BJ (cell line): ENCODE measurements around the gene HEXA. TPM values are rescaled to one million over a fixed set of nuclear protein-coding genes. Genes with fewer than 3 reads are reported as not detected.

Experiments
- CTCF ChIA-PET: fragments of 350-600 bp; formaldehyde crosslinking; extraction: SDS; loops from one replicate; lab custom pipeline; 2021; ENCODE audit warnings: antibody characterized with exemption, inconsistent platforms; lab: Yijun Ruan, JAX
- POLR2A ChIA-PET: fragments of 300-600 bp; sonication (Branson Sonifier 250); formaldehyde crosslinking; extraction: SDS; loops from one replicate; lab custom pipeline; 2021; ENCODE audit warnings: antibody characterized with exemption; lab: Charles Lee
- DNase-seq: peaks from one replicate; pipeline ENCODE4 v3.0.0-alpha.2; 2011; ENCODE audit warnings: low read depth
- H3K27me3 ChIP-seq: 2 replicates; pipeline ENCODE4 v1.6.0; 2011; ENCODE audit warnings: low read length; ENCODE audit not compliant: control insufficient read depth, insufficient read depth
- H3K36me3 ChIP-seq: 2 replicates; pipeline ENCODE4 v1.5.1; 2011; ENCODE audit warnings: low read length; ENCODE audit not compliant: control insufficient read depth, insufficient read depth
- H3K4me3 ChIP-seq: 2 replicates; pipeline ENCODE4 v1.5.1; 2011; ENCODE audit warnings: low read depth, mild to moderate bottlenecking, control low read depth, low read length
- polyA plus RNA-seq: library from polyadenylated mRNA; depleted of rRNA; stranded (reverse); fragments of >200 nt; gene quantifications from 2 replicates; pipeline ENCODE4 v1.2.3, GENCODE V29; 2011
- TF ChIP-seq, protein P1 (sequence below): IDR thresholded peaks from 2 replicates; pipeline ENCODE4 v1.5.1; 2011; ENCODE audit warnings: low read depth, mild to moderate bottlenecking, control low read depth, inconsistent platforms, low read length, moderate library complexity; ENCODE audit not compliant: insufficient read depth

HEXA gene
- polyA plus RNA-seq, 1 experiment, result 272 TPM

DNA sequence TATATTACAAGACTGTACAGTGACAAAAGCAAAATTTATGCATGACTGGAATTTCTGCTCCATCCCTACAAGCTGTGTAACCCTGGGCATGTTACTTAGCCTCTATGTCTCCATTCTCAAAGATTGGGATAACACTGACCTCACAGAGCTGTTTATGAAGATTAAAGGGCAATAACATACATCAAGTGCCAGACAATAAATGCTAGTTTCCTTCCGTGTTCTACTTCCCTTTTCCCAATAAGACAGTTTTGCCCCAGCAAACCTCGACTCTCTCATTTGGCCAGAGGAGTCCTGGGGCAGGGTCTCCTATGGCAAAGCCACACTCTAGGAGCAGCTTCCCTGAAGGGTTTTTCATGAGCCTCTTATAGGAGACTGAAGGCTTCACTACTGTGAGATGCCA is 7.5 kb downstream of the HEXA start:
- no peaks in the 10 kb centered on the region for H3K36me3 ChIP-seq
- H3K27me3 ChIP-seq, result no peaks in the 10 kb centered on the region
- CTCF ChIA-PET, result interaction anchor here (1.5 kb wide), 1 partner anchor 232 kb away, joined by 4 read pairs; no protein-coding TSS in a partner anchor
- TF ChIP-seq, protein P1, sequence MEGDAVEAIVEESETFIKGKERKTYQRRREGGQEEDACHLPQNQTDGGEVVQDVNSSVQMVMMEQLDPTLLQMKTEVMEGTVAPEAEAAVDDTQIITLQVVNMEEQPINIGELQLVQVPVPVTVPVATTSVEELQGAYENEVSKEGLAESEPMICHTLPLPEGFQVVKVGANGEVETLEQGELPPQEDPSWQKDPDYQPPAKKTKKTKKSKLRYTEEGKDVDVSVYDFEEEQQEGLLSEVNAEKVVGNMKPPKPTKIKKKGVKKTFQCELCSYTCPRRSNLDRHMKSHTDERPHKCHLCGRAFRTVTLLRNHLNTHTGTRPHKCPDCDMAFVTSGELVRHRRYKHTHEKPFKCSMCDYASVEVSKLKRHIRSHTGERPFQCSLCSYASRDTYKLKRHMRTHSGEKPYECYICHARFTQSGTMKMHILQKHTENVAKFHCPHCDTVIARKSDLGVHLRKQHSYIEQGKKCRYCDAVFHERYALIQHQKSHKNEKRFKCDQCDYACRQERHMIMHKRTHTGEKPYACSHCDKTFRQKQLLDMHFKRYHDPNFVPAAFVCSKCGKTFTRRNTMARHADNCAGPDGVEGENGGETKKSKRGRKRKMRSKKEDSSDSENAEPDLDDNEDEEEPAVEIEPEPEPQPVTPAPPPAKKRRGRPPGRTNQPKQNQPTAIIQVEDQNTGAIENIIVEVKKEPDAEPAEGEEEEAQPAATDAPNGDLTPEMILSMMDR, result no peak
- no peak for DNase-seq
- POLR2A ChIA-PET, result no interaction called here
- no peak overlapping the region for H3K4me3 ChIP-seq

DNA sequence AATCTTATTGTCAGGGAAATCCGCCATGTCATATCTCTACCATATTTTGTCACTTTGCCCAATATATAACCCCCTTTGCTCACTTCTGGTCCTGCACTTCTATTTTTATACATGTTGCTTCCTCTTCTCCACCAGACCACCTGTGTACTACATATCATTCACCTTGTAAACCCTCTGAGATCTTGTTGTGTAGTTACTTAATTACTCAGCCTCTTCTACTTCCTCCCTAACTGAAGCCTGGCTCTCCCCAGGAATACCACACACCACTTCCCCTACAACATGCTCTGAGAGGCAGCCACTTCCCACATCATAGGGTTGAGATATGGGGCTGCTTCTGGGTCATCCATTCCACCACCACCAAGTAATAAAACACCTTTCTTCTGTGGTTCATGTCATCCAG is 10.0 kb downstream of the HEXA start:
- no peak for DNase-seq
- POLR2A ChIA-PET, result no interaction called here
- no peaks in the 10 kb centered on the region for H3K27me3 ChIP-seq
- CTCF ChIA-PET, result interaction anchor here (0.7 kb wide), 1 partner anchor 232 kb away, joined by 3 read pairs; no protein-coding TSS in a partner anchor
- no peaks in the 10 kb centered on the region for H3K36me3 ChIP-seq
- TF ChIP-seq, protein P1, result no peak
- no peak overlapping the region for H3K4me3 ChIP-seq

DNA sequence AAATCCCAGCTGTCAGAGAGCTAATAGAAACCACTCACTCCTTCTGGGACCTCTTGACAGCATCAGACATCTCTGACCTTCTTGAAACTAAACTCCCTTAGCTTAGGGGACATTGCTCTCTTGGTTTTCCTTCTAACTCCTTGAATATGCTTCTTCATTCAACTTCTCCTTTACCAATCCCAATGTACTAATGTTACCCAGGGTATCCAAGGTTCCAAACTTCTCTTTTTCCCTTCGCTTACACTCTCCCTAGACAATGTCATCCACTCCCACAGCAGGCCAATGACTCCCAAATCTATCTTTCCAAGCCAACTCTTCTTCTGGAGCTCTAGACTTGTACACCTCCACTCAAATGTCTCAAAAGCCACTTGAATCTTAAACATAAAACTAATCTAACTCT is 14.6 kb downstream of the HEXA start:
- no peaks in the 10 kb centered on the region for H3K27me3 ChIP-seq
- TF ChIP-seq, protein P1, result no peak
- H3K4me3 ChIP-seq, result no peak overlapping the region
- no peak for DNase-seq
- ChIA-PET POLR2A (no interaction called here), CTCF (interaction anchor here (1.1 to 1.6 kb wide), 3 partner anchors 9 to 88 kb away, joined by 4 to 6 read pairs (median 6); no protein-coding TSS in a partner anchor)
- 0 out of 2 replicates have a peak, but pooled peaks cover under 1% of the 10 kb centered on the region for H3K36me3 ChIP-seq

DNA sequence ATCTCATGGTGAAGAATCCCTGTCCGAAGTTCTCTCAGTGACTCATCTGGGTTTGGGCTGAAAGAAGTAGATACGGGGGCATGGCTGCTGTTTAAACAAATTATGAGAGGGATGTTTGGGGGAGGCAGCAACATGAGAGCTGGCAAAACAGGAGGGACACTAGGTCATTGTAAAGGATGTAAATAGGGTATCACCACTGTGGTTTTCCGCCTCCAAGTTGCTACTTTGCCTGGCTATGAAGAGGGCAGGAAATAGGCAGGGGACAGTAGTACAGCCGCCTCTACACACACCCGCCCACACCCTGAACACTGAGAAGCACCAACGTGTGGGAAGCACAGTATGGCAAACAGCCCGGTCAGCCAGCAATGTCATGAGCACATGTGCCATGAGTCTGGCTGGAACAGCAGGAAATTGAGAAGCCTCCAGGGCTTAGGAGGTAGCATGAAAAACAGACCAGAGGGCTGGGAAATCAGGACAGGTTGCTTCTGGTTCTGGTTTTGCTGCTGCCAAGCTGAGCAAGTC is 17.1 kb downstream of the HEXA start:
- peak; percentile 79 for DNase-seq
- ChIA-PET POLR2A (no interaction called here), CTCF (no interaction called here)
- no peak overlapping the region for H3K4me3 ChIP-seq
- H3K36me3 ChIP-seq, result peaks cover 5% of the 10 kb centered on the region; the same call in 1 of the 2 replicates
- TF ChIP-seq, protein P1, result no peak
- H3K27me3 ChIP-seq, result no peaks in the 10 kb centered on the region

DNA sequence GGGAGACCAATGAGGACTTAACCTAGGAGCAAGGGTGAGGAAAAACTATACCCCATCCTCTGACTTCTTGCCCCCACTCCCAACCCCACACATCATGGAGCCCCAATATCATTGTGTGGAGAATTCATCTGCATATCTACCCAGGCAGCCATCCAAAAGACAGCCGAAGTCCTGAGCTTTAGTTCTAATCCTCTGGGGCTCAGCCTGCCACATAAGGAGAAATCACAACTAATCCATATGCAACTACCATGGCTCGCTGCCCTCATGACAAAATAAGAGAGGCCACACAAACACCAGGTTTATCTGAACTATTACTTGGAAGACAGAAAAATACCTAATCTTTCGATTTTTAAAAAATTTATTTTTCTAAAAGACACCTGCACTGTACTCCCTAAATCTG is 17.7 kb downstream of the HEXA start:
- Histone ChIP-seq H3K36me3 (peaks cover 5% of the 10 kb centered on the region; the same call in 1 of the 2 replicates), H3K4me3 (no peak overlapping the region), H3K27me3 (no peaks in the 10 kb centered on the region)
- no peak for DNase-seq
- ChIA-PET CTCF (interaction anchor here (0.7 kb wide), 1 partner anchor 12 kb away, joined by 3 read pairs; no protein-coding TSS in a partner anchor), POLR2A (no interaction called here)
- TF ChIP-seq, protein P1, result no peak
